ENCODE measurements around the gene LEKR1. TPM values are rescaled to one million over a fixed set of nuclear protein-coding genes. Genes with fewer than 3 reads are reported as not detected.

The LEKR1 gene
- polyA plus RNA-seq, 12 donors: 0.31 to 1.4 (median 0.49) TPM; not detected in 2

DNA sequence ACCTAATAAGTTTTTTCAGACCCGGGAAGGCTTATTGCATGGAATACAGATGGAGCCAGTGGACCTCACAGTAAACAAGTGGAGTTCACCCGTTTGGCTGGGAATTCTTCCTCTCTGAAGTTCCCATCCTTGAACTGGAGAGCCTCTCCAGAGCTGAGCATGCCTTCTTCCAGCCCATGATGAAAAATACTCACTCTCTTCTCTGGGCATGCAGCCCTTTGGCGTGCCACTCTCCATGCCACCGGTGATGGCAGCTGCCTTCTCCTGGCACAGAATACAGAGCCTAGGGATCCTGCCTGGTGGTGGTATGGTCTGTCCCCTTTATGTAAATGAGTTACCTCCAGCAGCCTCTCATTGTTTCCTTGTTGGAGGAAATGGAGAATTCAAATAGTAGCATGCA lies 150.8 kb downstream of the LEKR1 start:
- DNase-seq: no peak

DNA sequence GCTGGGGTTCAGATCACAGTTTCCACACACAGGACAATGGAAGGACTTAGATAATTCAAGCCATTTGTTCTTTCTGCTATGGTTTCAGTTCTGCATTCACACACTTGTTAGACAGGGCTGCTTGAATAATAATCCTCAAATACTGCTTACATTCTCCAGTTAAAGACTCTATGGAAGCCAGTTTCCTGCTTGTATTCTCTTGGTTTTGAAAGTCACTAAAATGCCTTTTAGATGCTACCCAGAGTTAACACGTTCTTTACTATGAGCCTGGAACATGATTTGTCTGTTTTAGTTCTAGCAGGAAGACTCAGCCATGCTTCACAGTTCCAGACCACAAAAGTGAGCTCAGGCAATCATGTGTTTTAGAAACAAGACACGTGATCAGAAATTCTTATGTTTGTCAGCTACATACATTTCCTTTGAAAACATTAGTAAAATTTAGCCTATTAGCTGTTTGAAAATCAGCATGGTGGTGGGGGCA lies 152.4 kb downstream of the LEKR1 start:
- no peak for DNase-seq

- DNase-seq: no peak
Observed at GRCh38 chr3:156981005-156981404, 154.9 kb downstream of the LEKR1 start.

- no peak for DNase-seq
Observed at GRCh38 chr3:156983559-156983958, 157.4 kb downstream of the LEKR1 start.

DNA sequence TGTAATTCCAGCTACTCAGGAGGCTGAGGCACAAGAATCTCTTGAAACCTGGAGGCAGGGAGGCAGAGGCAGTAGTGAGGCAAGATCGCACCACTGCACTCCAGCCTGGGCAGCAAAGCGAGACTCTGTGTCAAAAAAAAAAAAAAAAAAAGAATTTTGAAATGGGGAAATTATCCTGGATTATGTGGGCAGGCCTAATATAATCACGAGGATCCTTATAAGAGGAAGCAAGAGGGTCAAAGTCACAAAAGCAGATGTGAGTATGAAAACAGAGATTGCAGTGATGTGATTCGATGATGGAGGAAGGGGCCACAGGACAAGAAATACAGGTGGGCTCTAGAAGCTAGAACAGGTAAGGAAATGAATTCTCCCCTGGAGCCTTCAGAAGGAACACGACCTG lies 159.6 kb downstream of the LEKR1 start:
- DNase-seq: no peak

GRCh38 chr3:156987946-156988345 lies 161.8 kb downstream of the LEKR1 start:
- DNase-seq: no peak

DNA sequence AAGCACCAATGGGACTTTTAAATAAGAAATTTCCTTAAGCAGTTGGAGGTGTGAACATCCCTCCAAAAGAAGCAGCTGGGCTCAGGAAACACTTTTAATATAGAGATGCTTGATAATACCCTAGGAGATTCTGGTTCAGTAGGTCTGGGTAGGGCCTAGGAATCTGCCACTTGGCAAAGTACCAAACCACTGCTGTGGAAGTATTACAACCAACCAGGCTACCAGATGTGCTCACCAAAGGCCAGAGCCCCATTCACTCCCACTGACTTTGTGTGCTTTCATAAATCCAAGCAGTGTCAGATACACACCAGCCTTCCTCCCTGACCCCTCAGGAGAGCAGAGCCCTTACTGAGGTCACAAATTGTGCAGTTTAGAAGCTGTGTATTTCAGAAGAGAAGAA lies 171.2 kb downstream of the LEKR1 start:
- no peak for DNase-seq

DNA sequence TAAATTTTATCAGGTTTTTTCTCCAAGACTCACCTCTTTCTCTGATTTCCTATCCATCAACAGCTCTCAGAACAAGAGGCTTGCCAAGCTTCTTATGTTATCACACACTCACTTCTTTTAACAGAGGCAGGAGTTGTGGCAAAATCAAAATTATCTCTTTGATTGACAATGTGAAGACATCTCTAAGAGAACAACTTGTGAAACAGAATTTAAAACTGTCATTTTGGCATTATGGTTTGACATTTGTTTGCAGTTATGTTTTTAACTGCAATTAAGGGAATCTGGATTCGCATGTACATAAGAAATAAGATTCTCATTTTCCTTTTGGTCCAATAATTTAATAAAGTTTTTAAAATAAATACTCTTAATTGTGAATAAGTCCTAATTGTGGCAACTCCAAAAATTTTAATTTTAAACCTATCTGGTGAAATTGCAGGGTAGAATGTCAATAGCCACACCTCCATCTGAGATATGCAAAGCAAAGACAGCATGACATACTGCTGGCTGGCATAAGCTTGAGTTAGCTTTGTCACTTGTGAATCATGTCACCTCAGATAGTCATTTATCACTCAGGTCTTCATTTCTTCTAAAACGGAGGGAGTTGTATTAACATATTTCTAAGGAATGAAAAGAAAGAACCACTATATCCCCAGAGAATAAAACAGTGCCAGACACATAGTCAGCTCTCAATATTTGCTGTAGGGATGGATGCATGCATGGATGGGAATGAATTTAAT lies 175.2 kb downstream of the LEKR1 start:
- no peak for DNase-seq

- DNase-seq: no peak
Observed at GRCh38 chr3:157021679-157022078, 195.5 kb downstream of the LEKR1 start.

DNA sequence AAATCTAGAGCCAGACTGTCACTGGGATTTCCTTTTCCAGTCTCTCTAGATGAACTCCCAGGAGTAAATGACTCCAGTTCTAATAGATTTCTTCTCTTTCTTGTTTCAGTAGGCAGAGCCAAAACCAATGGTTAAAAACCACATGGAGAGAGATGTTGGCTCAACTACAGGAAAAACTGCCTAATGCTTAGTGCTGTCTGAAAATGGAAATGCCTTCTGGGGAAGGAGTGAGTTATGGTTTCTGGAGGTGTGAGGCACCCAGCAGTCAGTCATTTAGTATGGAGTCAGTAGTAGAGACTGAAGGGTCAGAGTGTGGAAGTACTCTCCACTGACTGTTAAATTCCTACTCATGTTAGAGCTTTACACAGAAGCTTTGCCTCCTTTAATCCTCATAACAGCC lies 197.1 kb downstream of the LEKR1 start:
- no peak for DNase-seq

GRCh38 chr3:157026091-157026490 lies 199.9 kb downstream of the LEKR1 start:
- DNase-seq: no peak

DNA sequence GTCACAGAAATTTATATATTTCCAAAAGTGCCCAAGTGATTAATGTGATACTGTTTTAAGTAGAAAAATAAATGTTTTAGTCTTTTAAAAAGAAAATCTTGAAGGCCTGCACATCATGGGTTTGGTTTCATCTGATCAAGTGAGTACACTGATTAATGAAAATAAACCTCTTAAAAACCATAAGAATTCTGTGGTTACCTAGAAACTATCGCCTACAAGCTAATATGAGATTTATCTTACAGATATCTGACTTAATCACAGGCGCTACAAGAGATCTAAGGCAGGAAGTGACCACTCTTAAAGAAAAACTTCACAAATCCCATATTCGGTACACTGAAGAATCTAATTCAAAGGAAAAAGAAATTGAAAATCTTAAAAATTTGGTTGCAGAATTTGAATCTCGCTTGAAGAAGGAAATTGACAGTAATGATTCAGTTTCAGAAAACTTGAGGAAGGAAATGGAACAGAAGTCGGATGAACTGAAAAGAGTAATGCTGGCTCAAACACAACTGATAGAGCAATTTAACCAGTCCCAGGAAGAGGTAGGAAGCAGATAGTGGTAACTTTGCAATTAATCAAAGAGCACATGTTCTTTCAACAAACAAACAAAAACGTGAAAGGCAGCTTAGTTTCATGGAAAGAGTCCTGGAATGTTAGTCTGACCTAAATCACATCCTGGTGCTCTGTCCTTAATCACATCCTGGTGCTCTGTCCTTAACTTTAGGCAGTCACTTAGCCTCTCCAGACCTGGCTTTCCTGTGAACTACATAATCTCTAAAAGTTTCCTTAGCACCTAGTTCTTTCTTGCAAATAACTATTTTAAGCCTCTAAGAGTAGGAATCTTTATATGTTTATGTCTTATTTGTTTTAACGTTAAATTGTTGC lies 201.9 kb downstream of the LEKR1 start:
- no peak for DNase-seq

- no peak for DNase-seq
Observed at GRCh38 chr3:157029365-157029790, 203.2 kb downstream of the LEKR1 start.

DNA sequence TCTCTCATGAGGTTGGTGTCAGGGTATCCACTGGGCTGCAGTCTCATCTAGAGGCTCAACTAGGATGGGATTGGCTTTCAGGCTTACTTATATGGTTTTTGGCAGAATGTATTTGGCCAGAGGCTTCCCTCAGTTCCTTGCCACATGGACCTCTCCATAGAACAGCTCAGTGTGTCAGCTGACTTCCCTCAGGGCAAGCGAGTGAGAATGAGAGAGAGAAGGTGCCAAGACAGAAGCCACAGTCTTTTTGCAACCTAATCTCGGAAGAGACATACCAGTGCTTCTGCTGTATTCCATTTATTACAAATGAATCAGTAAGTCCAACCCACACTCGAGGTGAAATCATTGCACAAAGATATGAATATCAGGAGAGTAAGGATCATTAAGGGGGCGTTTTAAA lies 204.6 kb downstream of the LEKR1 start:
- DNase-seq: no peak

DNA sequence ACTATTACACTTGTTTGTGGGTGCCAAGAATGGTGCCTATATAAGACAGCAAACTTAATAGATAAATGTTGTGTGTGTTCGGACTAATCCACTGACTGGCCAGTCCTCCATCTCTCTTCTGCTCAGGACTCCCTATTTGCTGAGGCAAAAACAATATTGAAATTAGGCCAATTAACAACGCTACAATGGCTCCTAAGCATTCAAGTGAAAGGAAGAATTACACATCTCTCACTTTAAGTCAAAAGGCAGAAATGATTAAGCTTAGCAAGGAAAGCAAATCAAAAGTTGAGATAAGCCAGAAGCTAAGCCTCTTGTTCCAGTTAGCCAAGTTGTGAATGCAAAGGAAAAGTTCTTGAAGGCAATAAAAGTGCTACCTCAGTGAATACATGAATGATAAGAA lies 206.8 kb downstream of the LEKR1 start:
- DNase-seq: no peak

DNA sequence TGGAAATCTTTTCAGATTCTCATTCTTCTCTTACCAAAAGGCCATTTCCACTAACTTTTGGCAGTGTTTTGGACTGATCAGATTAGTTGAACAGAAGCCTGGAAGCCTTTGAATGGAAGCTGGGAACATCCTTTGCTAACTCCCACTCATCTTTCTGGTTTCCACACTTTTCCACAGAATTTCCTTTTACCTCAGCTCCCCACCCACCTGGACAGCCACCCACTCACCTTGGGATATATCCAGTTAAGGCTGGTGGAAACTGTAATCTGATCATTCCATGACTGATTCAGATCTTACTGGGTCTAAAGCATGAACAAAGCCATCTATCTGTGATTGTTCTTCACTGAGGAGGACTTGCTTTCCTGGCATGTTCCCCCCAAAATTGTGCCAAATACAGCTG lies 214.3 kb downstream of the LEKR1 start:
- no peak for DNase-seq

DNA sequence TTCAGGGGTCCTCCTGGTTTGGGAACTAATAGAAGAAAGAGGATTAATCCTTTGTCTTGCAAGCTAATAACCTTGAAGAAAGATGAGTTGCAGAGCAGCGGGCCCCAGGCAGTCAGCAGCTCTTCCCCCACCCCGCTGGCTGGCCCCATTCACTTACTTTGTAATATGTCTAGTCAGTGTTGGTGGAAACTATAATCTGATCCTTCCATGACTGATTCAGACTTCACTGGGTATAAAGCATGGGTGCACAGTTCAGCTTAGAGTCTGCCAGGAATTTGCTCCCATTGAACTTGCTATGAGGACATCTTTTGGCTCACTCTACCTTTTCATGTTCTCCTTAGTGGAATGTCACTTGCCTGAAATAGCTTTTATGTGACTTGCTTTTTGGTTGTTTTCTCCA lies 216.1 kb downstream of the LEKR1 start:
- no peak for DNase-seq

DNA sequence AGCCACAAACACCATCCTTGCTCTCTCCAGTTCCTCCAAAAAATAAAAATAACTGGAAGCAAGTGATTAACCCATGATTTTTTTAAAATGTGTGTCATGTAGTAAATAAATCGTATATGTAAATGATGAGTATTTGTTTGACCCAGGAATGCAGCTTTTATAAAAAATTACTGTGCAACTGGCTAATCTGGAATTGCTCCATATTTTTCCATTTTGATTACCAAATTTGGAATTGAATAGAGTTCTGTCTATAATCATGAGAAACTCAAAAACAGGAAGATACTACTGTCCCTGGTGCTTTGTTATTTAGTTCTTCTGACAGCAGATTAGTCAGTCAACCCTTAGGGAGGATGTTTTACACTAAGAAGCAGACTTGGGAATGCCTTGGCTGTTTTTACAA lies 217.6 kb downstream of the LEKR1 start:
- DNase-seq: no peak

DNA sequence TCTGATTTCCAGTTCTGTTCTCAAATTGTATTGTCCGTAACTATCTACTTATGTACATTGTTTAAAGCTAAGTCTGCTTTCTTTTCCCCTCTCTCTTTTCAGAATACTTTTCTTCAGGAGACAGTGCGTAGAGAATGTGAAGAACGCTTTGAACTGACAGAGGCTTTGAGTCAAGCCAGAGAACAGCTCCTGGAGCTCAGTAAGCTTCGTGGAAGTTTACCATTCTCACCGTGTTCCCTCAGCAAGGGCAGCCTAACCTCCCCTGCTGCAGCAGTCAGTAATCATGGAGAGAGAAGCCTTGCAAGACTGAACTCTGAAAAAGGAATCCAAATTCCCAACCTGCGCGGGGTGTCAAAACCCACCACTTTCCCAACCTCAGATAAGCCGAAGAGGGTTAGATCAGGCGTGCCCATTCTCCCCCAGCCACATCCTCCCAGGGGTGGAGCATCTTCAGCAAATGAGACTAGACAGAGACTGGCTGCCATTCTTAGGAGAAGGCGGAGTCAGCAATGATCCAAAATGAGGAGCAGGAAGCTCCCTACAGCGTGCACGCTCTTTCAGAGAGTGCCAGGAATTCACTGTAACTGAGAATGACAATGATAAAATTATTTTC lies 219.2 kb downstream of the LEKR1 start:
- DNase-seq: no peak

GRCh38 chr3:157046520-157046919 lies 220.4 kb downstream of the LEKR1 start:
- no peak for DNase-seq

GRCh38 chr3:157051055-157051454 lies 224.9 kb downstream of the LEKR1 start:
- no peak for DNase-seq

DNA sequence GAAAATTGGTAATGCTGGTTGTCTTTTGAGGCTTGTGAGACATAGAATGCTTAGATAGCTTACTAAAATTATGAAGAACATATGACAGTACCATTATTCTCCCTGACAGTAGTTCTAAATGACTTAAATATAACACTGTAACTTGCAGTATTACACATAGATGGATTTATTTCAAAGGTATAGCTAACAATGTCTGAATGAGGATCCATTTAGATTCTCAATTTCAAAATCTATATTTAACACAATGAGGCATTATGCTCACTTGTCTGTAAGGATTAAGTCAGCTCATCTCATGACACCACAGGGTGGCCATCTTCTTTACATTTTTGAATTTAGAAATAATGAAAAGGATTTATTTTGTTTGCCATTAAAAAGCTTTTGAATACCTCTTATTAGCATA lies 225.4 kb downstream of the LEKR1 start:
- no peak for DNase-seq

GRCh38 chr3:157056035-157056434 lies 229.9 kb downstream of the LEKR1 start:
- no peak for DNase-seq
